MM.1S (cell line): ENCODE results near the gene NPC1L1.
"Not testable (repeated sequence)": the region's sequence is repeated elsewhere in the genome, so short reads cannot be mapped to it uniquely, and the experiment has no call there.

Experiments
- DNase-seq: peaks from one replicate; pipeline ENCODE4 v3.0.0-alpha.2; 2015
- H2AFZ ChIP-seq: fragments of 300-600 bp; sonication (generic); 2 replicates; pipeline ENCODE4 v1.6.0; 2016; ENCODE audit warnings: antibody characterized with exemption, low read length
- H3F3A ChIP-seq: fragments of 300-600 bp; sonication (generic); 2 replicates; pipeline ENCODE4 v1.6.1; 2016; ENCODE audit warnings: mild to moderate bottlenecking, antibody characterized with exemption, low read length, moderate library complexity, mixed read lengths; ENCODE audit not compliant: insufficient read depth
- H3K27ac ChIP-seq: fragments of 300-600 bp; sonication (generic); 2 replicates; pipeline ENCODE4 v1.5.1; 2016; ENCODE audit warnings: mild to moderate bottlenecking, low read length
- H3K27me3 ChIP-seq: fragments of 300-600 bp; sonication (generic); replicated peaks from 2 replicates; pipeline ENCODE4 v1.6.0; 2016; ENCODE audit warnings: low read length; ENCODE audit not compliant: insufficient read depth
- H3K36me3 ChIP-seq: fragments of 300-600 bp; sonication (generic); replicated peaks from 2 replicates; pipeline ENCODE4 v1.6.1; 2016; ENCODE audit warnings: mild to moderate bottlenecking, low read length, mixed read lengths; ENCODE audit not compliant: insufficient read depth
- H3K4me1 ChIP-seq: fragments of 300-600 bp; sonication (generic); 2 replicates; pipeline ENCODE4 v1.6.1; 2016; ENCODE audit warnings: low read length, mixed read lengths
- H3K4me2 ChIP-seq: fragments of 300-600 bp; sonication (generic); 2 replicates; pipeline ENCODE4 v1.6.0; 2016; ENCODE audit warnings: low read depth, low read length
- H3K4me3 ChIP-seq: fragments of 300-600 bp; sonication (generic); 2 replicates; pipeline ENCODE4 v1.5.1; 2016; ENCODE audit warnings: low read length, mixed read lengths
- H3K79me2 ChIP-seq: fragments of 300-600 bp; sonication (generic); 2 replicates; pipeline ENCODE4 v1.6.1; 2016; ENCODE audit warnings: mixed run types, low read length, mixed read lengths
- H3K9ac ChIP-seq: fragments of 300-600 bp; sonication (generic); 2 replicates; pipeline ENCODE4 v1.6.1; 2016; ENCODE audit warnings: low read length, mixed read lengths
- H3K9me2 ChIP-seq: fragments of 300-600 bp; sonication (generic); replicated peaks from 2 replicates; pipeline ENCODE4 v1.6.1; 2016; ENCODE audit warnings: mild to moderate bottlenecking, low read length, mixed read lengths; ENCODE audit not compliant: insufficient read depth
- H3K9me3 ChIP-seq: fragments of 300-600 bp; sonication (generic); replicated peaks from 2 replicates; pipeline ENCODE4 v1.6.1; 2016; ENCODE audit warnings: mild to moderate bottlenecking, low read length, mixed read lengths; ENCODE audit not compliant: insufficient read depth
- H4K20me1 ChIP-seq: fragments of 300-600 bp; sonication (generic); 2 replicates; pipeline ENCODE4 v1.6.1; 2016; ENCODE audit warnings: mild to moderate bottlenecking, low read length, moderate library complexity, mixed read lengths; ENCODE audit not compliant: insufficient read depth
- CTCF ChIP-seq: fragments of 300-600 bp; sonication (generic); IDR thresholded peaks from 2 replicates; pipeline ENCODE4 v1.5.1; 2016; ENCODE audit warnings: antibody characterized with exemption, low read length, mixed read lengths
- EZH2 ChIP-seq: fragments of 300-600 bp; sonication (generic); optimal IDR thresholded peaks from 2 replicates; pipeline ENCODE3; 2017; ENCODE audit warnings: low read depth, mild to moderate bottlenecking, antibody characterized with exemption, low read length, mixed read lengths
- EZH2phosphoT487 ChIP-seq: fragments of 300-600 bp; sonication (generic); IDR thresholded peaks from 2 replicates; pipeline ENCODE4 v1.6.1; 2018; ENCODE audit warnings: antibody characterized with exemption, low read length

Gene NPC1L1

GRCh38 chr7:44559485-44559884, 18.4 kb upstream of the NPC1L1 start:
- TF ChIP-seq CTCF = no peak
- TF ChIP-seq EZH2phosphoT487 = no peak
- no peak for TF ChIP-seq EZH2

GRCh38 chr7:44557485-44557884, 16.4 kb upstream of the NPC1L1 start:
- H3K36me3 ChIP-seq = no peaks in the 10 kb centered on the region
- H3K9ac ChIP-seq = no peak overlapping the region
- no peaks in the 10 kb centered on the region for H3K27me3 ChIP-seq
- no peaks in the 10 kb centered on the region for H3K9me2 ChIP-seq
- no peak overlapping the region for H2AFZ ChIP-seq
- no peak overlapping the region for H3K4me2 ChIP-seq
- no peaks in the 10 kb centered on the region for H3K4me1 ChIP-seq
- TF ChIP-seq EZH2 = no peak
- no peak for TF ChIP-seq EZH2phosphoT487
- no peak for TF ChIP-seq CTCF
- H3K79me2 ChIP-seq = no peaks in the 10 kb centered on the region
- DNase-seq = no peak
- H4K20me1 ChIP-seq = no peaks in the 10 kb centered on the region
- no peaks in the 10 kb centered on the region for H3F3A ChIP-seq
- H3K4me3 ChIP-seq = no peak overlapping the region
- H3K27ac ChIP-seq = no peak overlapping the region
- H3K9me3 ChIP-seq = no peaks in the 10 kb centered on the region

More at GRCh38 chr7:44559485-44559884, 18.4 kb upstream of the NPC1L1 start:
- H3K36me3 ChIP-seq = no peaks in the 10 kb centered on the region
- no peaks in the 10 kb centered on the region for H3K4me1 ChIP-seq
- H3K9me3 ChIP-seq = no peaks in the 10 kb centered on the region
- H3K9ac ChIP-seq = no peak overlapping the region
- no peak overlapping the region for H2AFZ ChIP-seq
- H3K79me2 ChIP-seq = no peaks in the 10 kb centered on the region
- H4K20me1 ChIP-seq = no peaks in the 10 kb centered on the region
- DNase-seq = no peak
- no peak overlapping the region for H3K27ac ChIP-seq
- H3K4me2 ChIP-seq = no peak overlapping the region
- no peaks in the 10 kb centered on the region for H3F3A ChIP-seq
- H3K27me3 ChIP-seq = no peaks in the 10 kb centered on the region
- H3K4me3 ChIP-seq = no peak overlapping the region
- H3K9me2 ChIP-seq = no peaks in the 10 kb centered on the region

GRCh38 chr7:44555350-44555749, 14.2 kb upstream of the NPC1L1 start:
- TF ChIP-seq CTCF = no peak
- no peak for TF ChIP-seq EZH2
- TF ChIP-seq EZH2phosphoT487 = no peak
- no peaks in the 10 kb centered on the region for H3K27me3 ChIP-seq
- H3K27ac ChIP-seq = no peak overlapping the region
- H4K20me1 ChIP-seq = no peaks in the 10 kb centered on the region
- H3K4me1 ChIP-seq = no peaks in the 10 kb centered on the region
- no peaks in the 10 kb centered on the region for H3F3A ChIP-seq
- no peaks in the 10 kb centered on the region for H3K36me3 ChIP-seq
- H3K4me2 ChIP-seq = no peak overlapping the region
- H3K79me2 ChIP-seq = no peaks in the 10 kb centered on the region
- DNase-seq = no peak
- H2AFZ ChIP-seq = no peak overlapping the region
- H3K9me3 ChIP-seq = no peaks in the 10 kb centered on the region
- H3K9ac ChIP-seq = no peak overlapping the region
- no peak overlapping the region for H3K4me3 ChIP-seq
- no peaks in the 10 kb centered on the region for H3K9me2 ChIP-seq

- H3K79me2 ChIP-seq, H2AFZ ChIP-seq, H3K27me3 ChIP-seq, H3K9me2 ChIP-seq, DNase-seq, H3F3A ChIP-seq, H3K4me2 ChIP-seq, H4K20me1 ChIP-seq, H3K9me3 ChIP-seq, H3K4me3 ChIP-seq, H3K27ac ChIP-seq, H3K4me1 ChIP-seq, H3K36me3 ChIP-seq, H3K9ac ChIP-seq: not testable (repeated sequence)
Measured at GRCh38 chr7:44552473-44553005, 11.4 kb upstream of the NPC1L1 start.
